ENCODE data around the gene TAPBP.

TAPBP gene

GRCh38 chr6:33315793-33316602, 2.1 kb upstream of the TAPBP start:
- DNase-seq (ENCODE audit: low spot score in 2 of 2), result no peak
- Mint-ChIP-seq H3K27ac (peak overlapping the region; percentile 100), H3K9me3 (no peaks in the 10 kb centered on the region), H3K4me3 (peak overlapping the region; percentile 94), H3K27me3 (no peaks in the 10 kb centered on the region), H3K4me1 (peaks cover 56% of the 10 kb centered on the region), H3K36me3 (peaks cover 34% of the 10 kb centered on the region)
- ATAC-seq (ENCODE audit: low read depth), result no peak

- Mint-ChIP-seq H3K4me1 (peaks cover 53% of the 10 kb centered on the region), H3K27ac (peak overlapping the region; percentile 100), H3K4me3 (peak overlapping the region; percentile 94), H3K36me3 (peaks cover 29% of the 10 kb centered on the region), H3K27me3 (no peaks in the 10 kb centered on the region), H3K9me3 (no peaks in the 10 kb centered on the region)
- ATAC-seq (ENCODE audit: low read depth) (peak; percentile 9), DNase-seq (ENCODE audit: low spot score in 2 of 2) (peak; percentile 51 to 59)
Measured at GRCh38 chr6:33314943-33315792, 1.3 kb upstream of the TAPBP start.

GRCh38 chr6:33314515-33314942, 651 bp upstream of the TAPBP start:
- peak; percentile 52 for ATAC-seq (ENCODE audit: low read depth)
- Mint-ChIP-seq H3K9me3 (no peaks in the 10 kb centered on the region), H3K4me3 (peak overlapping the region; percentile 94), H3K36me3 (peaks cover 23% of the 10 kb centered on the region), H3K27ac (peak overlapping the region; percentile 100), H3K4me1 (peaks cover 47% of the 10 kb centered on the region), H3K27me3 (no peaks in the 10 kb centered on the region)
- peak; percentile 70 to 76 for DNase-seq (ENCODE audit: low spot score in 2 of 2)

GRCh38 chr6:33313105-33313708, 671 bp downstream of the TAPBP start:
- H3K27me3 Mint-ChIP-seq, result no peaks in the 10 kb centered on the region

GRCh38 chr6:33312361-33313104, 1.3 kb downstream of the TAPBP start:
- Mint-ChIP-seq H3K27ac (peak overlapping the region; percentile 100), H3K27me3 (no peaks in the 10 kb centered on the region), H3K4me3 (peak overlapping the region; percentile 94)

More at GRCh38 chr6:33313105-33313708, 671 bp downstream of the TAPBP start:
- DNase-seq (ENCODE audit: low spot score in 2 of 2), result peak in 1 of 2 donors; percentile 62
- Mint-ChIP-seq H3K4me1 (peaks cover 40% of the 10 kb centered on the region), H3K9me3 (no peaks in the 10 kb centered on the region), H3K36me3 (peaks cover 19% of the 10 kb centered on the region), H3K27ac (peak overlapping the region; percentile 100), H3K4me3 (peak overlapping the region; percentile 94)
- peak; percentile 3 for ATAC-seq (ENCODE audit: low read depth)

GRCh38 chr6:33306356-33306755, 7.5 kb downstream of the TAPBP start:
- peaks cover 30% of the 10 kb centered on the region for H3K4me1 Mint-ChIP-seq
- H3K36me3 Mint-ChIP-seq, result peaks cover 27% of the 10 kb centered on the region
- H3K9me3 Mint-ChIP-seq, result no peaks in the 10 kb centered on the region
- H3K27me3 Mint-ChIP-seq, result no peaks in the 10 kb centered on the region
- DNase-seq (ENCODE audit: low spot score in 2 of 2) (no peak), ATAC-seq (ENCODE audit: low read depth) (no peak)
- H3K4me3 Mint-ChIP-seq, result peak overlapping the region; percentile 4
- peak overlapping the region; percentile 84 for H3K27ac Mint-ChIP-seq

More at GRCh38 chr6:33312361-33313104, 1.3 kb downstream of the TAPBP start:
- ATAC-seq (ENCODE audit: low read depth), result peak; percentile 40
- H3K4me1 Mint-ChIP-seq, result peaks cover 41% of the 10 kb centered on the region
- peak; percentile 59 to 77 for DNase-seq (ENCODE audit: low spot score in 2 of 2)
- no peaks in the 10 kb centered on the region for H3K9me3 Mint-ChIP-seq
- H3K36me3 Mint-ChIP-seq, result peaks cover 17% of the 10 kb centered on the region

- no peak for DNase-seq (ENCODE audit: low spot score in 2 of 2)
- H3K36me3 Mint-ChIP-seq, result peaks cover 29% of the 10 kb centered on the region
- peak overlapping the region; percentile 70 for H3K27ac Mint-ChIP-seq
- peaks cover 28% of the 10 kb centered on the region for H3K4me1 Mint-ChIP-seq
- ATAC-seq (ENCODE audit: low read depth), result no peak
- no peaks in the 10 kb centered on the region for H3K9me3 Mint-ChIP-seq
- no peak overlapping the region for H3K4me3 Mint-ChIP-seq
- H3K27me3 Mint-ChIP-seq, result no peaks in the 10 kb centered on the region
Measured at GRCh38 chr6:33305052-33305451, 8.8 kb downstream of the TAPBP start.

- Mint-ChIP-seq H3K36me3 (peaks cover 33% of the 10 kb centered on the region), H3K27ac (peak overlapping the region; percentile 49), H3K9me3 (no peaks in the 10 kb centered on the region), H3K27me3 (no peaks in the 10 kb centered on the region), H3K4me1 (peaks cover 35% of the 10 kb centered on the region), H3K4me3 (no peak overlapping the region)
- DNase-seq (ENCODE audit: low spot score in 2 of 2) (no peak), ATAC-seq (ENCODE audit: low read depth) (no peak)
Measured at GRCh38 chr6:33304216-33304615, 9.7 kb downstream of the TAPBP start.

- Mint-ChIP-seq H3K27ac (peak overlapping the region; percentile 46), H3K36me3 (peaks cover 31% of the 10 kb centered on the region), H3K4me1 (peaks cover 39% of the 10 kb centered on the region), H3K27me3 (no peaks in the 10 kb centered on the region), H3K4me3 (no peak overlapping the region), H3K9me3 (no peaks in the 10 kb centered on the region)
- ATAC-seq (ENCODE audit: low read depth) (no peak), DNase-seq (ENCODE audit: low spot score in 2 of 2) (no peak)
Measured at GRCh38 chr6:33301877-33302276, 12.0 kb downstream of the TAPBP start.

- DNase-seq (ENCODE audit: low spot score in 2 of 2), result peak; percentile 80 to 91
- Mint-ChIP-seq H3K27ac (peak overlapping the region; percentile 99), H3K9me3 (no peaks in the 10 kb centered on the region), H3K4me3 (peak overlapping the region; percentile 100), H3K36me3 (peaks cover 23% of the 10 kb centered on the region), H3K27me3 (no peaks in the 10 kb centered on the region), H3K4me1 (peaks cover 26% of the 10 kb centered on the region)
- peak; percentile 81 for ATAC-seq (ENCODE audit: low read depth)
Measured at GRCh38 chr6:33299237-33299944, 14.5 kb downstream of the TAPBP start.

GRCh38 chr6:33298773-33299236, 15.1 kb downstream of the TAPBP start, which contains the start of gene RGL2:
TSS of gene RGL2 (minus strand) at chr6:33298942. CDS start at chr6:33298610, 332 bp downstream.
- peak within 1 kb of the TSS; percentile 100 for H3K4me3 Mint-ChIP-seq
- DNase-seq (ENCODE audit: low spot score in 2 of 2), result peak in 1 of 2 donors; percentile 52
- H3K27ac Mint-ChIP-seq, result peak within 1 kb of the TSS; percentile 99
- H3K36me3 Mint-ChIP-seq, result peaks cover 25% of the 10 kb centered on the region
- no peaks in the 10 kb centered on the region for H3K27me3 Mint-ChIP-seq
- ATAC-seq (ENCODE audit: low read depth), result peak; percentile 29
- H3K4me1 Mint-ChIP-seq, result peaks cover 27% of the 10 kb centered on the region
- H3K9me3 Mint-ChIP-seq, result no peaks in the 10 kb centered on the region

- H3K9me3 Mint-ChIP-seq, result no peaks in the 10 kb centered on the region
- no peaks in the 10 kb centered on the region for H3K27me3 Mint-ChIP-seq
- peak overlapping the region; percentile 99 for H3K27ac Mint-ChIP-seq
- peak; percentile 26 for ATAC-seq (ENCODE audit: low read depth)
- H3K4me1 Mint-ChIP-seq, result peaks cover 24% of the 10 kb centered on the region
- peak; percentile 48 to 51 for DNase-seq (ENCODE audit: low spot score in 2 of 2)
- H3K36me3 Mint-ChIP-seq, result peaks cover 22% of the 10 kb centered on the region
- peak overlapping the region; percentile 100 for H3K4me3 Mint-ChIP-seq
Measured at GRCh38 chr6:33297956-33298772, 15.7 kb downstream of the TAPBP start.

All from memory B cell (primary cell).